WTC11 (cell line): ENCODE results near the gene ACAA1.

ENCODE experiments used
- ATF3 ChIP-seq: sonication (generic); formaldehyde crosslinking; conservative IDR thresholded peaks from 2 replicates; pipeline ENCODE4 v1.8.1; 2022; ENCODE audit warnings: mild to moderate bottlenecking, missing genetic modification reagents
- CREM ChIP-seq: sonication (generic); formaldehyde crosslinking; IDR thresholded peaks from 2 replicates; pipeline ENCODE4 v1.8.1; 2022; ENCODE audit warnings: mild to moderate bottlenecking, missing genetic modification reagents, moderate library complexity
- CTCF ChIP-seq: fragments of 200-600 bp; IDR thresholded peaks from 2 replicates; pipeline ENCODE4 v1.8.0; 2022; ENCODE audit warnings: antibody characterized with exemption
- FOXK1 ChIP-seq: sonication (generic); formaldehyde crosslinking; IDR thresholded peaks from 2 replicates; pipeline ENCODE4 v1.8.0; 2022; ENCODE audit warnings: mild to moderate bottlenecking, moderate library complexity, missing genetic modification reagents
- NR1H2 ChIP-seq: sonication (generic); formaldehyde crosslinking; IDR thresholded peaks from 2 replicates; pipeline ENCODE4 v1.9.0; 2021; ENCODE audit warnings: mild to moderate bottlenecking, moderate library complexity, missing genetic modification reagents
- NR2C2 ChIP-seq: sonication (generic); formaldehyde crosslinking; IDR thresholded peaks from 2 replicates; pipeline ENCODE4 v1.8.0; 2022; ENCODE audit warnings: mild to moderate bottlenecking, missing genetic modification reagents
- SMAD3 ChIP-seq: sonication (generic); formaldehyde crosslinking; IDR thresholded peaks from 2 replicates; pipeline ENCODE4 v1.8.0; 2022; ENCODE audit warnings: missing genetic modification reagents, mild to moderate bottlenecking, borderline replicate concordance
- SMAD4 ChIP-seq: sonication (generic); formaldehyde crosslinking; IDR thresholded peaks from 2 replicates; pipeline ENCODE4 v1.8.0; 2022; ENCODE audit warnings: mild to moderate bottlenecking, missing genetic modification reagents
- ZNF232 ChIP-seq: sonication (generic); formaldehyde crosslinking; IDR thresholded peaks from 2 replicates; pipeline ENCODE4 v1.8.0; 2022; ENCODE audit warnings: mild to moderate bottlenecking, missing genetic modification reagents
- ZNF396 ChIP-seq: fragments of 250-450 bp; sonication (Bioruptor Pico); IDR thresholded peaks from 2 replicates; pipeline ENCODE4 v1.8.0; 2021; ENCODE audit warnings: mild to moderate bottlenecking, moderate library complexity, borderline replicate concordance
- ZNF512 ChIP-seq: sonication (generic); formaldehyde crosslinking; IDR thresholded peaks from 2 replicates; pipeline ENCODE4 v1.8.1; 2022; ENCODE audit warnings: missing genetic modification reagents, borderline replicate concordance
- TF ChIP-seq, protein P1 (sequence below): sonication (generic); formaldehyde crosslinking; IDR thresholded peaks from 2 replicates; pipeline ENCODE4 v1.8.1; 2023; ENCODE audit warnings: mild to moderate bottlenecking, missing genetic modification reagents, moderate library complexity
- TF ChIP-seq, protein P2 (sequence below): sonication (generic); formaldehyde crosslinking; IDR thresholded peaks from 2 replicates; pipeline ENCODE4 v1.8.1; 2022; ENCODE audit warnings: mild to moderate bottlenecking, moderate library complexity, missing genetic modification reagents
- TF ChIP-seq, protein P3 (sequence below): sonication (generic); formaldehyde crosslinking; IDR thresholded peaks from 2 replicates; pipeline ENCODE4 v1.8.1; 2022; ENCODE audit warnings: low read depth, missing genetic modification reagents, borderline replicate concordance

- no peak for TF ChIP-seq CREM (CRISPR knock-in tag)
- no peak for TF ChIP-seq SMAD4 (CRISPR knock-in tag)
- no peak for TF ChIP-seq CTCF
- no peak for TF ChIP-seq NR2C2 (CRISPR knock-in tag)
- TF ChIP-seq FOXK1 (CRISPR knock-in tag), result no peak
- TF ChIP-seq, protein P1, sequence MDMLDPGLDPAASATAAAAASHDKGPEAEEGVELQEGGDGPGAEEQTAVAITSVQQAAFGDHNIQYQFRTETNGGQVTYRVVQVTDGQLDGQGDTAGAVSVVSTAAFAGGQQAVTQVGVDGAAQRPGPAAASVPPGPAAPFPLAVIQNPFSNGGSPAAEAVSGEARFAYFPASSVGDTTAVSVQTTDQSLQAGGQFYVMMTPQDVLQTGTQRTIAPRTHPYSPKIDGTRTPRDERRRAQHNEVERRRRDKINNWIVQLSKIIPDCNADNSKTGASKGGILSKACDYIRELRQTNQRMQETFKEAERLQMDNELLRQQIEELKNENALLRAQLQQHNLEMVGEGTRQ (CRISPR knock-in tag), result no peak
- no peak for TF ChIP-seq ZNF512
- TF ChIP-seq NR1H2 (CRISPR knock-in tag), result no peak
- TF ChIP-seq SMAD3 (CRISPR knock-in tag), result no peak
- TF ChIP-seq ZNF232, result no peak
- TF ChIP-seq ATF3 (CRISPR knock-in tag), result no peak
- TF ChIP-seq ZNF396, result no peak
- TF ChIP-seq, protein P2, sequence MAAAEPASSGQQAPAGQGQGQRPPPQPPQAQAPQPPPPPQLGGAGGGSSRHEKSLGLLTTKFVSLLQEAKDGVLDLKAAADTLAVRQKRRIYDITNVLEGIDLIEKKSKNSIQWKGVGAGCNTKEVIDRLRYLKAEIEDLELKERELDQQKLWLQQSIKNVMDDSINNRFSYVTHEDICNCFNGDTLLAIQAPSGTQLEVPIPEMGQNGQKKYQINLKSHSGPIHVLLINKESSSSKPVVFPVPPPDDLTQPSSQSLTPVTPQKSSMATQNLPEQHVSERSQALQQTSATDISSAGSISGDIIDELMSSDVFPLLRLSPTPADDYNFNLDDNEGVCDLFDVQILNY (CRISPR knock-in tag), result no peak
- TF ChIP-seq, protein P3, sequence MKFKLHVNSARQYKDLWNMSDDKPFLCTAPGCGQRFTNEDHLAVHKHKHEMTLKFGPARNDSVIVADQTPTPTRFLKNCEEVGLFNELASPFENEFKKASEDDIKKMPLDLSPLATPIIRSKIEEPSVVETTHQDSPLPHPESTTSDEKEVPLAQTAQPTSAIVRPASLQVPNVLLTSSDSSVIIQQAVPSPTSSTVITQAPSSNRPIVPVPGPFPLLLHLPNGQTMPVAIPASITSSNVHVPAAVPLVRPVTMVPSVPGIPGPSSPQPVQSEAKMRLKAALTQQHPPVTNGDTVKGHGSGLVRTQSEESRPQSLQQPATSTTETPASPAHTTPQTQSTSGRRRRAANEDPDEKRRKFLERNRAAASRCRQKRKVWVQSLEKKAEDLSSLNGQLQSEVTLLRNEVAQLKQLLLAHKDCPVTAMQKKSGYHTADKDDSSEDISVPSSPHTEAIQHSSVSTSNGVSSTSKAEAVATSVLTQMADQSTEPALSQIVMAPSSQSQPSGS (CRISPR knock-in tag), result no peak
Measured at GRCh38 chr3:38108649-38109579, 28.0 kb downstream of the ACAA1 start.
